GM12875 (cell line): ENCODE results near the gene FUT9.

ENCODE experiments used
- H3K4me3 ChIP-seq: one replicate; pipeline ENCODE4 v1.5.1; 2011; ENCODE audit warnings: low read depth, low read length, control low read depth
- TF ChIP-seq, protein P1 (sequence below): IDR thresholded peaks from 2 replicates; pipeline ENCODE4 v1.5.1; 2011; ENCODE audit warnings: low read depth, mild to moderate bottlenecking, control low read depth, inconsistent platforms, low read length, moderate library complexity, borderline replicate concordance; ENCODE audit not compliant: insufficient read depth

The FUT9 gene

DNA sequence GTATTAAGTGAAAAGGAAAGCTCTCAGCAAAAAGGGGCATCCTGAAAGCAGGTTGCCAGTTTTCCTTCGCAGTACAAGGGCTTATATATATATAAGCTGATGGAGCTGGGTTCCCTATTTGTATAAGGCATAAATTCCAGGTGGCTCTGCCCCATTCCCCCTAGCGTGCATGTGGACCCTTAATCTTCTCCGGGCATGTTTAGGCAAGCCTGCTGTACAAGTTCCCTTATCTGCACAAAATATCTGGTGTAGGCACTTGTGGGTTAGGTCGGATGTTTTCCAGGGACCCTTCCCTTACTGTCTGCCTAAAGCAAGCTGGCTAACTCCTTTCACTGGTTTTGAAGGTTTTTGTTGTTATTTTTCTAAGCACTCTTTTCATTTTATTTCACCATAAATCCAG lies 140.7 kb downstream of the FUT9 start:
- TF ChIP-seq, protein P1, sequence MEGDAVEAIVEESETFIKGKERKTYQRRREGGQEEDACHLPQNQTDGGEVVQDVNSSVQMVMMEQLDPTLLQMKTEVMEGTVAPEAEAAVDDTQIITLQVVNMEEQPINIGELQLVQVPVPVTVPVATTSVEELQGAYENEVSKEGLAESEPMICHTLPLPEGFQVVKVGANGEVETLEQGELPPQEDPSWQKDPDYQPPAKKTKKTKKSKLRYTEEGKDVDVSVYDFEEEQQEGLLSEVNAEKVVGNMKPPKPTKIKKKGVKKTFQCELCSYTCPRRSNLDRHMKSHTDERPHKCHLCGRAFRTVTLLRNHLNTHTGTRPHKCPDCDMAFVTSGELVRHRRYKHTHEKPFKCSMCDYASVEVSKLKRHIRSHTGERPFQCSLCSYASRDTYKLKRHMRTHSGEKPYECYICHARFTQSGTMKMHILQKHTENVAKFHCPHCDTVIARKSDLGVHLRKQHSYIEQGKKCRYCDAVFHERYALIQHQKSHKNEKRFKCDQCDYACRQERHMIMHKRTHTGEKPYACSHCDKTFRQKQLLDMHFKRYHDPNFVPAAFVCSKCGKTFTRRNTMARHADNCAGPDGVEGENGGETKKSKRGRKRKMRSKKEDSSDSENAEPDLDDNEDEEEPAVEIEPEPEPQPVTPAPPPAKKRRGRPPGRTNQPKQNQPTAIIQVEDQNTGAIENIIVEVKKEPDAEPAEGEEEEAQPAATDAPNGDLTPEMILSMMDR = no peak
- H3K4me3 ChIP-seq = no peak overlapping the region

GRCh38 chr6:96157018-96157565 lies 141.3 kb downstream of the FUT9 start:
- H3K4me3 ChIP-seq = no peak overlapping the region
- TF ChIP-seq, protein P1 = no peak

DNA sequence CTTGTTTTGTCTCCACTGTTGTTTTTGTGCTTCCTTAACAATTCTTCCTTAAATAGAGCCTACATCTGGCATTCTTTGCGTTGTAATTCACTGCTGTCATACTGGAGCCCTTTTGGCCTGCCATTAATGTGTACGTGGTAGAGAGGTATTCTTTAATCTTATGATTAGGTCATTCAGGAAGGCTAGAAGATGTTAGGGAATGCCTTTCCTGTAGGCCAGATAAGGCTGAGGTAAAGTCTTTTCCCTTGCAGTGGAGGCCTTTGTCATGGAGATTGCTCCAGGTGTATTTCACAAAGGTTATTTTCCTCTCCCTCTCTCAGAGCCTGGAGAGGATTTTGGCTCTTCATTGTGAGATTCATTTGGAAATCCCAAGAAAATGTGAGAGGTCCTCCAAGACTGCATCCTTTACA lies 146.9 kb downstream of the FUT9 start:
- no peak overlapping the region for H3K4me3 ChIP-seq
- TF ChIP-seq, protein P1 = no peak

DNA sequence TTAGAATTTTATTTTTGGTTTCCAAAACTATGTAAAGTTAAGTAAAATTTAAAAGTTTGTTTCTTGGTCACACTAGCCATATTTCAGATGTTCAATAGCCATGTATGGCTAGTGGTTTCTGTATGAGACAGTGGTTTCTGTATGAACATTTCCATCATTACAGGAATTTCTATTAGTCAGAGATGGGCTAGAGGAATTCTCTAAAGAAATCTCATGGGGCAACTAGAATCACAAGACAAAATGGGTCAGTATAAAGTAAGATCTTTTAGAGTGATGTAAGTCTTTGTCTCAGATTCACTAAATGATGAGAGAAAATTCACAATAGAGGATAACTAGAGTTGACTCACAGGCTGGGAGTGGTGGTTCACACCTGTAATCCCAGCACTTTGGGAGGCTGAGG lies 149.0 kb downstream of the FUT9 start:
- TF ChIP-seq, protein P1 = no peak
- H3K4me3 ChIP-seq = no peak overlapping the region

DNA sequence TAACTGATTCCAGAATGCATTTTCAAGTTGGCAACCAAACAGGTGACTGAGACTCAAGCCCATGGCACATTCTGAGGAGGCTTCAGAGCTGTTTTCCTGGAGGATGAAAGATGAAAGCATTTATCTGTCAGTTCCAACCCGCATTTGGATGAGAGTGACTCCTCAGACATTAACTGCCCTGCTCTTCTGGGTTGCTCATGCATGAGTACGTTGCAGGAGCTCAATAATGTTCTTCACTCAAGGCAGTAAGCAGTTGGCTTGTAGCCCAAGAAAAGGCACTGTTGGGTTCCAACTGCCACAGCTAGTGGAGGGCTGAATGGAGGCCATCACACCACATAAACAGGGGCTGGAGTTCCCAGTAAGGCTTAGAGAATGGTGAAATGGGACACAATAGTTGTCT lies 155.3 kb downstream of the FUT9 start:
- TF ChIP-seq, protein P1 = no peak
- H3K4me3 ChIP-seq = no peak overlapping the region

- no peak overlapping the region for H3K4me3 ChIP-seq
These were observed 169.0 kb downstream of the FUT9 start for GRCh38 chr6:96184798-96185197.

DNA sequence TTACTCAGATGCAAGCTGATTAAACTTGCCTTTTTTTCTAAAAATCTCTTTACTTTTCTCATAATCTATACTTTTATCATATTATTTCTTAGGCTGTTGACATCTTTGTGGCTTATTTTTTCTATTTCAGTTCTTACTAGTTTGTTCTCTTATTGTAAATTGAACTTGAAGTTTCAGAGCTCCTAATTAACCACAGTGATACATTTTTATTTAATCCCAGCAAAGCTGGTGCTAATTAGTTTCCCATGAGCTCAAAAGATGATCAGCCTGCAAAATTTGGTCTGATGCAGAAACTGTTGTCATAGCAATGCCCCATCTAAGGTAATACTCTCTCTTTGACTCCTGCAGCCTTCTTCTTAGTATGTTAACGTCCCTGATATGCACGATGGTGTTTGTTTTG lies 170.3 kb downstream of the FUT9 start:
- TF ChIP-seq, protein P1 = no peak

More at GRCh38 chr6:96184798-96185197, 169.0 kb downstream of the FUT9 start:
- TF ChIP-seq, protein P1 = no peak

More for the DNA sequence above, 170.3 kb downstream of the FUT9 start:
- no peak overlapping the region for H3K4me3 ChIP-seq
